ENCODE measurements around the gene LENEP.

GRCh38 chr1:155034318-155035208 is 41.2 kb downstream of the LENEP start:
- TF ChIP-seq CTCF (IDR thresholded peaks at IDR 0.05; ENCODE audit: insufficient read depth, low read depth, low read length) (no peak), EZH2 (IDR thresholded peaks at IDR 0.05; ENCODE audit: insufficient read depth, low read length) (no peak)
